HL-60 (cell line): ENCODE results near the gene LKAAEAR1.

Experiments
- DNase-seq, 2 experiments: peaks; one replicate each; pipeline ENCODE4 v3.0.0-alpha.2; 2010 to 2020; ENCODE audit warnings: low read depth in 1 of 2, low spot score in 1 of 2
- H3K27ac ChIP-seq: fragments of 250-450 bp; sonication (Bioruptor Pico); replicated peaks from 2 replicates; pipeline ENCODE4 v1.5.1; 2020; ENCODE audit warnings: mild to moderate bottlenecking, moderate library complexity
- H3K27me3 ChIP-seq: fragments of 250-450 bp; sonication (Bioruptor Pico); 2 replicates; pipeline ENCODE4 v1.5.1; 2021; ENCODE audit warnings: mild to moderate bottlenecking, moderate library complexity; ENCODE audit not compliant: insufficient read depth, poor library complexity, severe bottlenecking
- H3K4me3 ChIP-seq: replicated peaks from 2 replicates; pipeline ENCODE4 v1.5.1; 2011; ENCODE audit warnings: mild to moderate bottlenecking, control low read depth, low read length; ENCODE audit not compliant: insufficient read depth
- GABPA ChIP-seq: IDR thresholded peaks from 2 replicates; pipeline ENCODE4 v1.6.1; 2012; ENCODE audit warnings: low read depth
- POLR2AphosphoS5 ChIP-seq: IDR thresholded peaks from 2 replicates; pipeline ENCODE4 v1.6.1; 2012; ENCODE audit warnings: low read depth
- REST ChIP-seq: IDR thresholded peaks from 2 replicates; pipeline ENCODE4 v1.6.1; 2012; ENCODE audit warnings: low read depth; ENCODE audit not compliant: insufficient replicate concordance
- SPI1 ChIP-seq: IDR thresholded peaks from 2 replicates; pipeline ENCODE4 v1.6.1; 2012; ENCODE audit warnings: low read depth, mild to moderate bottlenecking, borderline replicate concordance
- TF ChIP-seq, protein P1 (sequence below): IDR thresholded peaks from one replicate; pipeline ENCODE4 v1.5.1; 2011; ENCODE audit warnings: low read length, control low read depth, inconsistent platforms; ENCODE audit not compliant: insufficient read depth

The LKAAEAR1 gene

DNA sequence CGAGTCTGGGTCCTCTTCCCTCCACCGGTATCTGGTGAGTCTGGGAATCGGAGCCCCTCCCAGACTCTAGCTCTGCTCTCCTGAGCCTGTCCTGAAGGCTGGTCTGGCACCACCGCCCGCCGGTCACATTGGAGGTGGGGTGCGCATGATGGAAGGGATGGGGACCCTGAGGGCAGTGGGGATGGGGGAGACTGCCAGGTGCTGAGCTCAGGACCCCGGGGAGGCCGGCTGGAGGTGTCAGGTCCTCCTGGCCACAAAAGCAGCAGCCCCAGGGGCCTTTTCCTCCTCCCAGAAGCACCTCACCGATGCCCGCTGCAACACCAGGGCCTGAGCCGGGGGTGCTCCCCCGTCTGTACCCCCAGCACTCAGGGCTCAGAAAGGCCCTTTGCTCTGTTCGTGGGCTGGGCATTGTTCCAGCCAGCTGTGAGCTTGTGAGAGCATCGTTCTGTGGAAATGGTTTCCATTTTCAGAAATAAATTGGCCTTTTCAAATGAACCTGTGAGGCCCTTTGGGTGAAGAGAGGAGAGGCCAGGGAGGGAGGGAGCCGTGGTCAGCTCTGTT is 25.7 kb upstream of the LKAAEAR1 start:
- Histone ChIP-seq H3K27me3 (no peaks in the 10 kb centered on the region), H3K4me3 (no peak overlapping the region), H3K27ac (no peak overlapping the region)
- no peak for DNase-seq
- TF ChIP-seq, protein P1, sequence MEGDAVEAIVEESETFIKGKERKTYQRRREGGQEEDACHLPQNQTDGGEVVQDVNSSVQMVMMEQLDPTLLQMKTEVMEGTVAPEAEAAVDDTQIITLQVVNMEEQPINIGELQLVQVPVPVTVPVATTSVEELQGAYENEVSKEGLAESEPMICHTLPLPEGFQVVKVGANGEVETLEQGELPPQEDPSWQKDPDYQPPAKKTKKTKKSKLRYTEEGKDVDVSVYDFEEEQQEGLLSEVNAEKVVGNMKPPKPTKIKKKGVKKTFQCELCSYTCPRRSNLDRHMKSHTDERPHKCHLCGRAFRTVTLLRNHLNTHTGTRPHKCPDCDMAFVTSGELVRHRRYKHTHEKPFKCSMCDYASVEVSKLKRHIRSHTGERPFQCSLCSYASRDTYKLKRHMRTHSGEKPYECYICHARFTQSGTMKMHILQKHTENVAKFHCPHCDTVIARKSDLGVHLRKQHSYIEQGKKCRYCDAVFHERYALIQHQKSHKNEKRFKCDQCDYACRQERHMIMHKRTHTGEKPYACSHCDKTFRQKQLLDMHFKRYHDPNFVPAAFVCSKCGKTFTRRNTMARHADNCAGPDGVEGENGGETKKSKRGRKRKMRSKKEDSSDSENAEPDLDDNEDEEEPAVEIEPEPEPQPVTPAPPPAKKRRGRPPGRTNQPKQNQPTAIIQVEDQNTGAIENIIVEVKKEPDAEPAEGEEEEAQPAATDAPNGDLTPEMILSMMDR, result no peak

GRCh38 chr20:64108731-64109681 is 24.8 kb upstream of the LKAAEAR1 start:
- Histone ChIP-seq H3K27ac (0 out of 2 replicates have a peak overlapping the region, but pooled peaks have one; percentile 49), H3K27me3 (no peaks in the 10 kb centered on the region), H3K4me3 (no peak overlapping the region)
- no peak for DNase-seq
- TF ChIP-seq REST, result no peak
- no peak for TF ChIP-seq SPI1
- TF ChIP-seq, protein P1, result no peak

GRCh38 chr20:64107736-64108457 is 23.7 kb upstream of the LKAAEAR1 start:
- Histone ChIP-seq H3K27ac (peak overlapping the region; percentile 49), H3K4me3 (no peak overlapping the region), H3K27me3 (peaks cover under 1% of the 10 kb centered on the region)
- DNase-seq, result peak; percentile 46 to 82
- TF ChIP-seq, protein P1, result no peak
- TF ChIP-seq GABPA (no peak), SPI1 (peak; percentile 99)

- H3K4me3 ChIP-seq, result no peak within 1 kb of the TSS
- peak within 1 kb of the TSS; percentile 49 for H3K27ac ChIP-seq
- TF ChIP-seq REST, result no peak
- TF ChIP-seq POLR2AphosphoS5, result no peak
- TF ChIP-seq SPI1, result no peak
- TF ChIP-seq, protein P1, result no peak
- TF ChIP-seq GABPA, result no peak
- no peak for DNase-seq
- peaks cover 6% of the 10 kb centered on the region for H3K27me3 ChIP-seq
These were observed 23.0 kb upstream of the LKAAEAR1 start, which contains the start of gene NPBWR2 for GRCh38 chr20:64106981-64107735. TSS of gene NPBWR2 (minus strand) at chr20:64107565. CDS start at chr20:64106831, 734 bp downstream.
